ENCODE measurements around the gene CNOT1. TPM values are rescaled to one million over a fixed set of nuclear protein-coding genes. Genes with fewer than 3 reads are reported as not detected.

The CNOT1 gene
- total and polyA plus RNA-seq, 3 donors from 2014 or later = 267 to 449 (median 272) TPM

GRCh38 chr16:58510097-58510775, 119.4 kb downstream of the CNOT1 start:
- no peaks in the 10 kb centered on the region for H3K27me3 ChIP-seq
- peaks cover 4% of the 10 kb centered on the region for H3K4me1 ChIP-seq
- no peak overlapping the region for H3K4me3 ChIP-seq
- TF ChIP-seq CTCF (IDR thresholded peaks at IDR 0.05) (no peak), POLR2A (IDR thresholded peaks at IDR 0.05) (no peak)
- no peak overlapping the region for H3K27ac ChIP-seq
- no peak for DNase-seq
- H3K9me3 ChIP-seq = no peaks in the 10 kb centered on the region
- intact Hi-C loops (cut with DNase I; ENCODE audit: low total_unique reads) = loop anchor here (10.0 kb wide), 1 partner anchor 125 kb away; no protein-coding TSS in a partner anchor
- WGBS, 2 donors = 82 to 85% methylated on average over 18 of the region's 18 CpGs
- H3K36me3 ChIP-seq (ENCODE audit: low read depth, missing control alignments) = no peaks in the 10 kb centered on the region

- intact Hi-C loops (cut with DNase I; ENCODE audit: low total_unique reads) = loop anchor here (10.0 kb wide), 1 partner anchor 125 kb away; no protein-coding TSS in a partner anchor
- no peaks in the 10 kb centered on the region for H3K27me3 ChIP-seq
- no peak for DNase-seq
- 93 to 100% methylated on average over 1 to 8 of the region's 9 CpGs for WGBS, 2 donors
- no peaks in the 10 kb centered on the region for H3K9me3 ChIP-seq
- H3K4me1 ChIP-seq = peaks cover 3% of the 10 kb centered on the region
- H3K4me3 ChIP-seq = no peak overlapping the region
- TF ChIP-seq CTCF (IDR thresholded peaks at IDR 0.05) (no peak), POLR2A (IDR thresholded peaks at IDR 0.05) (no peak)
- H3K27ac ChIP-seq = no peak overlapping the region
- no peaks in the 10 kb centered on the region for H3K36me3 ChIP-seq (ENCODE audit: low read depth, missing control alignments)
These were observed 120.2 kb downstream of the CNOT1 start for GRCh38 chr16:58509256-58510096.

GRCh38 chr16:58508671-58509251, 120.9 kb downstream of the CNOT1 start:
- H3K36me3 ChIP-seq (ENCODE audit: low read depth, missing control alignments) = no peaks in the 10 kb centered on the region
- TF ChIP-seq CTCF (IDR thresholded peaks at IDR 0.05) = no peak
- TF ChIP-seq POLR2A (IDR thresholded peaks at IDR 0.05) = no peak
- no peak overlapping the region for H3K27ac ChIP-seq
- no peaks in the 10 kb centered on the region for H3K4me1 ChIP-seq
- WGBS, 2 donors = 72% methylated on average over 5 of the region's 5 CpGs; no CpG with 5 or more reads in 1 of the 2 donors
- no peaks in the 10 kb centered on the region for H3K27me3 ChIP-seq
- DNase-seq = no peak
- H3K9me3 ChIP-seq = no peaks in the 10 kb centered on the region
- H3K4me3 ChIP-seq = no peak overlapping the region
- intact Hi-C loops (cut with DNase I; ENCODE audit: low total_unique reads) = no loop called here

- 85 to 90% methylated on average over 6 to 13 of the region's 14 CpGs for WGBS, 2 donors
- TF ChIP-seq POLR2A (IDR thresholded peaks at IDR 0.05) (no peak), CTCF (IDR thresholded peaks at IDR 0.05) (no peak)
- Histone ChIP-seq H3K4me3 (no peak overlapping the region), H3K4me1 (no peaks in the 10 kb centered on the region), H3K27ac (no peak overlapping the region), H3K36me3 (ENCODE audit: low read depth, missing control alignments) (no peaks in the 10 kb centered on the region), H3K9me3 (no peaks in the 10 kb centered on the region), H3K27me3 (no peaks in the 10 kb centered on the region)
- DNase-seq = no peak
- intact Hi-C loops (cut with DNase I; ENCODE audit: low total_unique reads) = no loop called here
These were observed 121.5 kb downstream of the CNOT1 start for GRCh38 chr16:58507963-58508670.

Data from testis (tissue), 3 donors.